Astrocyte (in vitro differentiated cells and primary cell): Measurements from ENCODE around the gene FYN. TPM values are rescaled to one million over a fixed set of nuclear protein-coding genes. Genes with fewer than 3 reads are reported as not detected.

Source experiments
- DNase-seq: peaks from one replicate; pipeline ENCODE4 v3.0.0-alpha.2; 2010; ENCODE audit warnings: low read depth
- FAIRE-seq: peaks from 2 replicates; lab custom pipeline; 2011; peaks lifted over from hg19 to GRCh38; lab: Jason Lieb, UNC
- H2AFZ ChIP-seq: 2 replicates; pipeline ENCODE4 v1.6.0; 2012; ENCODE audit warnings: low read depth, low read length, inconsistent platforms
- H3K27ac ChIP-seq: 2 replicates; pipeline ENCODE4 v1.5.1; 2011; ENCODE audit warnings: low read depth, low read length, inconsistent platforms
- H3K27me3 ChIP-seq: 2 replicates; pipeline ENCODE4 v1.6.0; 2011; ENCODE audit warnings: low read length, inconsistent platforms; ENCODE audit not compliant: insufficient read depth
- H3K36me3 ChIP-seq: 2 replicates; pipeline ENCODE4 v1.5.1; 2011; ENCODE audit warnings: low read length, inconsistent platforms; ENCODE audit not compliant: insufficient read depth
- H3K4me1 ChIP-seq: 2 replicates; pipeline ENCODE4 v1.5.1; 2011; ENCODE audit warnings: low read length, inconsistent platforms; ENCODE audit not compliant: insufficient read depth
- H3K4me2 ChIP-seq: 2 replicates; pipeline ENCODE4 v1.6.0; 2012; ENCODE audit warnings: low read length, inconsistent platforms
- H3K4me3 ChIP-seq: 2 replicates; pipeline ENCODE4 v1.5.1; 2011; ENCODE audit warnings: low read depth, mild to moderate bottlenecking, low read length, inconsistent platforms; ENCODE audit not compliant: insufficient read depth
- H3K79me2 ChIP-seq: 2 replicates; pipeline ENCODE4 v1.6.0; 2012; ENCODE audit warnings: mild to moderate bottlenecking, low read length, inconsistent platforms; ENCODE audit not compliant: insufficient read depth
- H3K9ac ChIP-seq: 2 replicates; pipeline ENCODE4 v1.6.0; 2012; ENCODE audit warnings: mild to moderate bottlenecking, low read length, inconsistent platforms
- H3K9me3 ChIP-seq: 2 replicates; pipeline ENCODE4 v1.5.1; 2012; ENCODE audit warnings: low read depth, mild to moderate bottlenecking, low read length, inconsistent platforms; ENCODE audit not compliant: insufficient read depth
- H4K20me1 ChIP-seq: 2 replicates; pipeline ENCODE4 v1.6.0; 2012; ENCODE audit warnings: low read length, inconsistent platforms; ENCODE audit not compliant: insufficient read depth
- H3K27ac Mint-ChIP-seq: one replicate; pipeline ENCODE4 v1.8.0; 2021; ENCODE audit warnings: mild to moderate bottlenecking, mixed read lengths; ENCODE audit not compliant: unreplicated experiment
- H3K27me3 Mint-ChIP-seq: one replicate; pipeline ENCODE4 v1.8.0; 2021; ENCODE audit warnings: low read depth, mixed read lengths; ENCODE audit not compliant: unreplicated experiment
- H3K36me3 Mint-ChIP-seq: one replicate; pipeline ENCODE4 v1.8.0; 2021; ENCODE audit warnings: low read depth, mixed read lengths; ENCODE audit not compliant: unreplicated experiment
- H3K4me1 Mint-ChIP-seq: one replicate; pipeline ENCODE4 v1.8.0; 2021; ENCODE audit warnings: low read depth, mixed read lengths; ENCODE audit not compliant: unreplicated experiment
- H3K4me3 Mint-ChIP-seq: one replicate; pipeline ENCODE4 v1.8.0; 2021; ENCODE audit warnings: mild to moderate bottlenecking, moderate library complexity, mixed read lengths; ENCODE audit not compliant: unreplicated experiment
- H3K9me3 Mint-ChIP-seq: one replicate; pipeline ENCODE4 v1.8.0; 2021; ENCODE audit warnings: mild to moderate bottlenecking, mixed read lengths; ENCODE audit not compliant: unreplicated experiment
- EZH2 ChIP-seq: IDR thresholded peaks from 2 replicates; pipeline ENCODE4 v1.6.1; 2012; ENCODE audit warnings: mild to moderate bottlenecking, low read length, inconsistent platforms; ENCODE audit not compliant: insufficient read depth
- total RNA-seq: library from RNA; stranded (reverse); gene quantifications from 2 replicates; pipeline ENCODE4 v1.2.1, GENCODE V29; 2021
- TF ChIP-seq, protein P1 (sequence below): IDR thresholded peaks from 2 replicates; pipeline ENCODE4 v1.5.1; 2011; ENCODE audit warnings: low read depth, mild to moderate bottlenecking, inconsistent platforms, low read length, moderate library complexity; ENCODE audit not compliant: insufficient read depth

FYN gene
- total RNA-seq, 1 donor from 2014 or later: 167 TPM

DNA sequence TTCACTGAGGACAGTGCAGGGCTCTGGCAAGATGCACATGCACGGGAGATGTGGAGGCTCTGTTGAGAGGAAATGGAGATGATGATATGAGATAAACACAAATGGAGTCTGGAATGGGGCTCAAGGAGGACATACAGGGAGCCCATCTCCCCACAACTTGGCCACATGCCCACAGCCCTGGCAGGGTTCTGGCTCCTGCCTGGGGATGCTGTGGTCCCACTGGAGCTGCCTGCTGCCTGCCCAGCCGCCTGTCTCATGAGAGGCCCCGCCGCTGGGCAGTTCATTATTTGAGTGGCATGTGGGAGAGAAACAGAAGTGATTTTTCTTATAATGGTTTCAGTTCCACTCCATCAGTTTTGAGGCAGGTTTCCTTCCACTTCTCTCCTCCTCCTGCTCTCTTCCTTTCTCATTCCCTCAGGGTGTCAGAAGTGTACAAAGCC, 134.0 kb downstream of the FYN start:
- H3K27ac ChIP-seq: no peak overlapping the region
- DNase-seq (no peak), FAIRE-seq (no peak)
- H3K4me1 Mint-ChIP-seq: peaks cover 32% of the 10 kb centered on the region
- no peaks in the 10 kb centered on the region for H3K27me3 Mint-ChIP-seq
- no peak overlapping the region for H2AFZ ChIP-seq
- no peaks in the 10 kb centered on the region for H3K9me3 ChIP-seq
- H4K20me1 ChIP-seq: peaks cover 21% of the 10 kb centered on the region
- H3K4me1 ChIP-seq: peaks cover 23% of the 10 kb centered on the region
- H3K4me3 ChIP-seq: no peak overlapping the region
- no peak overlapping the region for H3K9ac ChIP-seq
- TF ChIP-seq, protein P1, sequence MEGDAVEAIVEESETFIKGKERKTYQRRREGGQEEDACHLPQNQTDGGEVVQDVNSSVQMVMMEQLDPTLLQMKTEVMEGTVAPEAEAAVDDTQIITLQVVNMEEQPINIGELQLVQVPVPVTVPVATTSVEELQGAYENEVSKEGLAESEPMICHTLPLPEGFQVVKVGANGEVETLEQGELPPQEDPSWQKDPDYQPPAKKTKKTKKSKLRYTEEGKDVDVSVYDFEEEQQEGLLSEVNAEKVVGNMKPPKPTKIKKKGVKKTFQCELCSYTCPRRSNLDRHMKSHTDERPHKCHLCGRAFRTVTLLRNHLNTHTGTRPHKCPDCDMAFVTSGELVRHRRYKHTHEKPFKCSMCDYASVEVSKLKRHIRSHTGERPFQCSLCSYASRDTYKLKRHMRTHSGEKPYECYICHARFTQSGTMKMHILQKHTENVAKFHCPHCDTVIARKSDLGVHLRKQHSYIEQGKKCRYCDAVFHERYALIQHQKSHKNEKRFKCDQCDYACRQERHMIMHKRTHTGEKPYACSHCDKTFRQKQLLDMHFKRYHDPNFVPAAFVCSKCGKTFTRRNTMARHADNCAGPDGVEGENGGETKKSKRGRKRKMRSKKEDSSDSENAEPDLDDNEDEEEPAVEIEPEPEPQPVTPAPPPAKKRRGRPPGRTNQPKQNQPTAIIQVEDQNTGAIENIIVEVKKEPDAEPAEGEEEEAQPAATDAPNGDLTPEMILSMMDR: no peak
- no peak for TF ChIP-seq EZH2
- no peaks in the 10 kb centered on the region for H3K9me3 Mint-ChIP-seq
- H3K79me2 ChIP-seq: peaks cover 20% of the 10 kb centered on the region
- H3K27me3 ChIP-seq: no peaks in the 10 kb centered on the region
- H3K27ac Mint-ChIP-seq: no peak overlapping the region
- peaks cover 7% of the 10 kb centered on the region for H3K36me3 Mint-ChIP-seq
- no peak overlapping the region for H3K4me2 ChIP-seq
- H3K4me3 Mint-ChIP-seq: no peak overlapping the region
- no peaks in the 10 kb centered on the region for H3K36me3 ChIP-seq

DNA sequence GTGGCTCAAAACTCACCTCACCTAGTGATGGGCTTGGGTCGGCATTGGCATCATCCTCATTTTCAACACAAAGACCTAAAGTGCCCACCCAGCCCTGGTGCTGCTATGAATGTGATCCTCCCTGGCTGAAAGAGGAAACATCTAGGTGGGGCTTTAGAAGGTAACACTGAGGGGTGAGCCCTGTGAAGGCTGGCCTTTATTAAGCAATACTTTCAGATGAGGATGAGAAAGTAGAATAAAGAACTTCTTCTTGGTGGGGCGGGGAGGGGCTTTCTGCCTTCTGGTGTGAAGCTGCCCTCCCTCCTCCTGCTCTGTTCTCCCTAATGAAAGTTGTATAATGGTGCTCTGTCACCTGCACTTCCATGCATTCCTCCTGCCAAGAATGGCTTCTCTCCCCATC, 134.6 kb downstream of the FYN start:
- H3K4me1 Mint-ChIP-seq: peaks cover 30% of the 10 kb centered on the region
- Histone ChIP-seq H3K27me3 (no peaks in the 10 kb centered on the region), H3K36me3 (no peaks in the 10 kb centered on the region), H3K79me2 (peaks cover 23% of the 10 kb centered on the region), H3K9me3 (no peaks in the 10 kb centered on the region), H3K27ac (no peak overlapping the region), H3K4me2 (no peak overlapping the region), H3K9ac (no peak overlapping the region), H3K4me3 (no peak overlapping the region), H3K4me1 (peaks cover 24% of the 10 kb centered on the region), H4K20me1 (peaks cover 21% of the 10 kb centered on the region), H2AFZ (no peak overlapping the region)
- H3K36me3 Mint-ChIP-seq: peaks cover 8% of the 10 kb centered on the region
- no peaks in the 10 kb centered on the region for H3K27me3 Mint-ChIP-seq
- no peak overlapping the region for H3K27ac Mint-ChIP-seq
- FAIRE-seq (no peak), DNase-seq (no peak)
- H3K4me3 Mint-ChIP-seq: no peak overlapping the region
- TF ChIP-seq, protein P1: no peak
- TF ChIP-seq EZH2: no peak
- no peaks in the 10 kb centered on the region for H3K9me3 Mint-ChIP-seq

DNA sequence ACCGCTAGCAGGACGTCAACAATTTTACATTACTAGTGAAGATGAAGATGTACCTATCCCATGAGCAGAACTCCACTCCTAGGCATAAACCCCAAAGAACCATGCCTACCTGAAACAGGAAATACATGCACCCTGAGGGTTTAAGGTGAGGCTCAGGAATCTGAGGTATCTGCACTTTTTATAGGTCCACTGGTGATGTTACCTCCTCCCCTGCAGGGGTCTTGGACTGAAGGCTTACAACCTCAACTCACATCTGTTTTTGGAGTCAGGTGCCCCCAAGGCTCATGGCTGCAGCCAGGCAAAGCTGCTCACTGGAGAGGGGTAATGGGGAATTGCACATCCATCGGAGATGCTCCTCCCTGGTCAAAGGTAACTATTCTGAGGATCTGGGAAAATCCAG, 135.1 kb downstream of the FYN start:
- Histone ChIP-seq H3K27me3 (no peaks in the 10 kb centered on the region), H4K20me1 (peaks cover 21% of the 10 kb centered on the region), H3K9ac (no peak overlapping the region), H3K4me1 (peaks cover 22% of the 10 kb centered on the region), H3K9me3 (no peaks in the 10 kb centered on the region), H3K36me3 (no peaks in the 10 kb centered on the region), H3K27ac (no peak overlapping the region), H2AFZ (no peak overlapping the region), H3K79me2 (peaks cover 25% of the 10 kb centered on the region), H3K4me3 (no peak overlapping the region), H3K4me2 (no peak overlapping the region)
- TF ChIP-seq EZH2: no peak
- TF ChIP-seq, protein P1: no peak
- H3K9me3 Mint-ChIP-seq: peaks cover 2% of the 10 kb centered on the region
- H3K4me1 Mint-ChIP-seq: peaks cover 30% of the 10 kb centered on the region
- no peak overlapping the region for H3K4me3 Mint-ChIP-seq
- FAIRE-seq: no peak
- no peak for DNase-seq
- H3K36me3 Mint-ChIP-seq: peaks cover 9% of the 10 kb centered on the region
- no peaks in the 10 kb centered on the region for H3K27me3 Mint-ChIP-seq
- H3K27ac Mint-ChIP-seq: no peak overlapping the region
